Brain microvascular endothelial cell (primary cell): ENCODE measurements around the gene EPGN.

ENCODE experiments used
- DNase-seq: peaks from one replicate; pipeline ENCODE4 v3.0.0-alpha.2; 2020
- H3K27ac ChIP-seq: fragments of 250-450 bp; sonication (Bioruptor Pico); 2 replicates; pipeline ENCODE4 v1.5.1; 2020; ENCODE audit warnings: mild to moderate bottlenecking, moderate library complexity
- H3K27me3 ChIP-seq: fragments of 250-450 bp; sonication (Bioruptor Pico); replicated peaks from 2 replicates; pipeline ENCODE4 v1.5.1; 2020; ENCODE audit warnings: mild to moderate bottlenecking
- H3K36me3 ChIP-seq: fragments of 250-450 bp; sonication (Bioruptor Pico); replicated peaks from 2 replicates; pipeline ENCODE4 v1.5.1; 2020; ENCODE audit warnings: mild to moderate bottlenecking
- H3K4me3 ChIP-seq: 2 replicates; pipeline ENCODE4 v1.5.1; 2011; ENCODE audit warnings: low read depth, mild to moderate bottlenecking, control low read depth, low read length, moderate library complexity
- CTCF ChIP-seq: IDR thresholded peaks from 2 replicates; pipeline ENCODE4 v1.5.1; 2011; ENCODE audit warnings: low read depth, mild to moderate bottlenecking, moderate library complexity, low read length, control low read depth, inconsistent platforms; ENCODE audit errors: missing control alignments
- in situ Hi-C: cut with HindIII; loops from 2 replicates; pipeline ENCODE4 v1.10.0; 2017; ENCODE audit warnings: low sequenced_read_pairs, low pct_ligation_motif_present

EPGN gene

GRCh38 chr4:74311696-74312313, 3.5 kb downstream of the EPGN start:
- no peak overlapping the region for H3K27ac ChIP-seq
- DNase-seq: peak; percentile 59
- TF ChIP-seq CTCF: peak; percentile 61

GRCh38 chr4:74314329-74314728, 6.1 kb downstream of the EPGN start:
- no peak for DNase-seq
- Histone ChIP-seq H3K27ac (no peak overlapping the region), H3K36me3 (no peaks in the 10 kb centered on the region), H3K27me3 (no peaks in the 10 kb centered on the region), H3K4me3 (no peak overlapping the region)
- in situ Hi-C loops: loop anchor here (25.0 kb wide), 1 partner anchor 127 kb away; no protein-coding TSS in a partner anchor
- TF ChIP-seq CTCF: no peak

More at GRCh38 chr4:74311696-74312313, 3.5 kb downstream of the EPGN start:
- H3K27me3 ChIP-seq: no peaks in the 10 kb centered on the region
- in situ Hi-C loops: loop anchor here (25.0 kb wide), 1 partner anchor 125 kb away; no protein-coding TSS in a partner anchor
- no peaks in the 10 kb centered on the region for H3K36me3 ChIP-seq
- no peak overlapping the region for H3K4me3 ChIP-seq

GRCh38 chr4:74314944-74315343, 6.7 kb downstream of the EPGN start:
- no peak for DNase-seq
- Histone ChIP-seq H3K27me3 (no peaks in the 10 kb centered on the region), H3K36me3 (no peaks in the 10 kb centered on the region), H3K27ac (no peak overlapping the region), H3K4me3 (no peak overlapping the region)
- TF ChIP-seq CTCF: no peak
- in situ Hi-C loops: loop anchor here (25.0 kb wide), 1 partner anchor 128 kb away; no protein-coding TSS in a partner anchor

- H3K4me3 ChIP-seq: no peak overlapping the region
- TF ChIP-seq CTCF: no peak
- no peak for DNase-seq
- in situ Hi-C loops: loop anchor here (25.0 kb wide), 1 partner anchor 128 kb away; no protein-coding TSS in a partner anchor
- no peaks in the 10 kb centered on the region for H3K27me3 ChIP-seq
- no peaks in the 10 kb centered on the region for H3K36me3 ChIP-seq
- H3K27ac ChIP-seq: no peak overlapping the region
Observed at GRCh38 chr4:74315376-74315775, 7.1 kb downstream of the EPGN start.

- Histone ChIP-seq H3K4me3 (no peak overlapping the region), H3K36me3 (no peaks in the 10 kb centered on the region), H3K27me3 (no peaks in the 10 kb centered on the region), H3K27ac (no peak overlapping the region)
- DNase-seq: no peak
- no peak for TF ChIP-seq CTCF
- in situ Hi-C loops: loop anchor here (25.0 kb wide), 1 partner anchor 129 kb away; no protein-coding TSS in a partner anchor
Observed at GRCh38 chr4:74316397-74316796, 8.1 kb downstream of the EPGN start.

- Histone ChIP-seq H3K27ac (no peak overlapping the region), H3K36me3 (no peaks in the 10 kb centered on the region), H3K27me3 (no peaks in the 10 kb centered on the region), H3K4me3 (no peak overlapping the region)
- TF ChIP-seq CTCF: no peak
- DNase-seq: no peak
- in situ Hi-C loops: loop anchor here (25.0 kb wide), 1 partner anchor 130 kb away; no protein-coding TSS in a partner anchor
Observed at GRCh38 chr4:74317616-74318246, 9.5 kb downstream of the EPGN start.
